HepG2 (cell line): Measurements from ENCODE around the gene PIK3R5. TPM values are rescaled to one million over a fixed set of nuclear protein-coding genes. Genes with fewer than 3 reads are reported as not detected.

Source experiments
- ATAC-seq: fragments of 200-7000 bp; cut with Tn5 transposase; 3 replicates; pipeline ENCODE4 v1.9.1; 2020; ENCODE audit warnings: mild to moderate bottlenecking, moderate library complexity
- BruUV-seq: library from RNA; stranded (reverse); fragments of 400-500 nt; replicated peaks from 2 replicates; lab custom pipeline; 2021; lab: Mats Ljungman, UMichigan
- CTCF ChIA-PET: fragments of 300-600 bp; formaldehyde crosslinking; extraction: SDS; loops from one replicate; lab custom pipeline; 2021; ENCODE audit warnings: low total read pairs, inconsistent platforms, low intra/inter-chr PET ratio; lab: Yijun Ruan, JAX
- POLR2A ChIA-PET: fragments of 350-600 bp; sonication (Branson Sonifier 250); formaldehyde crosslinking; loops from one replicate; lab custom pipeline; 2020; ENCODE audit warnings: antibody characterized with exemption, inconsistent platforms; lab: Yijun Ruan, JAX
- DNase-seq: peaks from one replicate; pipeline ENCODE4 v3.0.0-alpha.2; 2015; ENCODE audit warnings: low spot score
- FAIRE-seq: peaks from 3 replicates; lab custom pipeline; 2011; peaks lifted over from hg19 to GRCh38; lab: Jason Lieb, UNC
- H2AFZ ChIP-seq: one replicate; pipeline ENCODE4 v1.6.1; 2011; ENCODE audit warnings: low read length, inconsistent platforms
- H3K27ac ChIP-seq: fragments of 300-600 bp; 3 replicates; pipeline ENCODE4 v1.8.0; 2011; ENCODE audit warnings: mixed run types, mild to moderate bottlenecking, mixed read lengths, low read length, inconsistent platforms; ENCODE audit not compliant: insufficient read depth; ENCODE audit errors: extremely low read length
- H3K27me3 ChIP-seq, 2 experiments: fragments of 200-600 bp in 1 of 2; 2 replicates in 1 of 2; 3 replicates in 1 of 2; pipeline versions ENCODE4 v1.6.0 to v1.8.0; 2011; ENCODE audit warnings: low read length in 2 of 2, mild to moderate bottlenecking in 2 of 2, moderate library complexity in 2 of 2, inconsistent platforms in 1 of 2; ENCODE audit not compliant: insufficient read depth in 2 of 2, control insufficient read depth in 1 of 2
- H3K36me3 ChIP-seq, 2 experiments: fragments of 200-600 bp in 1 of 2; replicated peaks in 1 of 2; 2 replicates in 1 of 2; 3 replicates in 1 of 2; pipeline versions ENCODE4 v1.5.1 to v1.8.0; 2011; ENCODE audit warnings: low read length in 2 of 2, inconsistent platforms in 1 of 2; ENCODE audit not compliant: insufficient read depth in 2 of 2, control insufficient read depth in 1 of 2
- H3K4me1 ChIP-seq: 2 replicates; pipeline ENCODE4 v1.5.1; 2012; ENCODE audit warnings: low read length, inconsistent platforms; ENCODE audit not compliant: insufficient read depth
- H3K4me2 ChIP-seq: 2 replicates; pipeline ENCODE4 v1.6.0; 2011; ENCODE audit warnings: low read depth, low read length, inconsistent platforms
- H3K4me3 ChIP-seq, 3 experiments: fragments of 200-600 bp in 1 of 3; sonication (generic), shearing (Covaris generic) in 1 of 3; replicated peaks in 1 of 3; 2 replicates each; pipeline ENCODE4 v1.5.1; 2011 to 2016; ENCODE audit warnings: low read length in 3 of 3, inconsistent platforms in 2 of 3, low read depth in 2 of 3, mild to moderate bottlenecking in 2 of 3, control low read depth in 1 of 3, mixed read lengths in 1 of 3; ENCODE audit not compliant: insufficient read depth in 1 of 3
- H3K79me2 ChIP-seq: one replicate; pipeline ENCODE4 v1.6.1; 2011; ENCODE audit warnings: low read length, inconsistent platforms; ENCODE audit not compliant: insufficient read depth
- H3K9ac ChIP-seq: 2 replicates; pipeline ENCODE4 v1.6.0; 2011; ENCODE audit warnings: mild to moderate bottlenecking, low read depth, low read length, inconsistent platforms; ENCODE audit not compliant: insufficient read depth
- H3K9me3 ChIP-seq: 2 replicates; pipeline ENCODE4 v1.5.1; 2012; ENCODE audit warnings: mild to moderate bottlenecking, low read length
- H4K20me1 ChIP-seq: 2 replicates; pipeline ENCODE4 v1.6.0; 2011; ENCODE audit warnings: inconsistent platforms, mild to moderate bottlenecking, low read length, moderate library complexity; ENCODE audit not compliant: insufficient read depth
- AGO1 ChIP-seq: fragments of 200-400 bp; formaldehyde crosslinking; IDR thresholded peaks from 2 replicates; pipeline ENCODE4 v1.6.1; 2017; ENCODE audit warnings: mild to moderate bottlenecking, low read depth, low read length, moderate library complexity; ENCODE audit not compliant: poor library complexity, severe bottlenecking
- CBX5 ChIP-seq: sonication (generic); formaldehyde crosslinking; IDR thresholded peaks from 2 replicates; pipeline ENCODE4 v1.4.0; 2020; ENCODE audit warnings: missing genetic modification reagents, borderline replicate concordance
- CREBL2 ChIP-seq: sonication (generic); formaldehyde crosslinking; IDR thresholded peaks from 2 replicates; pipeline ENCODE4 v1.8.1; 2023; ENCODE audit warnings: missing genetic modification reagents, mild to moderate bottlenecking, borderline replicate concordance
- FOSL2 ChIP-seq: sonication (generic); formaldehyde crosslinking; IDR thresholded peaks from 2 replicates; pipeline ENCODE4 v1.4.0; 2020; ENCODE audit warnings: missing genetic modification reagents
- KDM6A ChIP-seq: IDR thresholded peaks from 2 replicates; pipeline ENCODE4 v1.6.1; 2016; ENCODE audit warnings: low read depth
- KMT2B ChIP-seq: IDR thresholded peaks from 2 replicates; pipeline ENCODE4 v1.6.1; 2016; ENCODE audit warnings: missing genetic modification reagents, missing compliant biosample characterization
- NKX3-1 ChIP-seq: sonication (generic); formaldehyde crosslinking; IDR thresholded peaks from 2 replicates; pipeline ENCODE4 v1.5.0; 2020; ENCODE audit warnings: missing genetic modification reagents
- PHF20 ChIP-seq: sonication (generic); formaldehyde crosslinking; IDR thresholded peaks from 2 replicates; pipeline ENCODE4 v1.5.0; 2020; ENCODE audit warnings: mild to moderate bottlenecking, missing genetic modification reagents
- RARA ChIP-seq: IDR thresholded peaks from 2 replicates; pipeline ENCODE4 v1.6.1; 2016; ENCODE audit warnings: missing genetic modification reagents, missing compliant biosample characterization
- RFX1 ChIP-seq: fragments of 450-650 bp; IDR thresholded peaks from 2 replicates; pipeline ENCODE4 v1.6.1; 2017
- ZBTB44 ChIP-seq: sonication (generic); formaldehyde crosslinking; IDR thresholded peaks from 2 replicates; pipeline ENCODE4 v1.4.0; 2020; ENCODE audit warnings: missing genetic modification reagents
- ZBTB7A ChIP-seq: sonication (generic); formaldehyde crosslinking; IDR thresholded peaks from 2 replicates; pipeline ENCODE4 v1.8.0; 2022; ENCODE audit warnings: mild to moderate bottlenecking, missing genetic modification reagents
- ZFAT ChIP-seq: sonication (generic); formaldehyde crosslinking; conservative IDR thresholded peaks from 2 replicates; pipeline ENCODE4 v1.8.1; 2023; ENCODE audit warnings: missing genetic modification reagents, inconsistent platforms
- ZFP91 ChIP-seq: sonication (generic); formaldehyde crosslinking; IDR thresholded peaks from 2 replicates; pipeline ENCODE4 v1.9.0; 2022; ENCODE audit warnings: missing genetic modification reagents, mild to moderate bottlenecking, borderline replicate concordance
- ZNF331 ChIP-seq: sonication (generic); formaldehyde crosslinking; IDR thresholded peaks from 2 replicates; pipeline ENCODE4 v1.4.0; 2020; ENCODE audit warnings: missing genetic modification reagents
- ZNF552 ChIP-seq: sonication (generic); formaldehyde crosslinking; IDR thresholded peaks from 2 replicates; pipeline ENCODE4 v1.9.0; 2022; ENCODE audit warnings: missing genetic modification reagents, mild to moderate bottlenecking, borderline replicate concordance
- ZNF660 ChIP-seq: sonication (generic); formaldehyde crosslinking; IDR thresholded peaks from 2 replicates; pipeline ENCODE4 v1.5.1; 2020; ENCODE audit warnings: mild to moderate bottlenecking, low read depth, missing genetic modification reagents, borderline replicate concordance
- ZNF710 ChIP-seq: sonication (generic); formaldehyde crosslinking; IDR thresholded peaks from 2 replicates; pipeline ENCODE4 v1.5.0; 2020; ENCODE audit warnings: mild to moderate bottlenecking, missing genetic modification reagents, borderline replicate concordance
- ZNF749 ChIP-seq: sonication (generic); formaldehyde crosslinking; IDR thresholded peaks from 2 replicates; pipeline ENCODE4 v1.8.0; 2022; ENCODE audit warnings: mild to moderate bottlenecking, missing genetic modification reagents, moderate library complexity, borderline replicate concordance
- ZNF883 ChIP-seq: sonication (generic); formaldehyde crosslinking; IDR thresholded peaks from 2 replicates; pipeline ENCODE4 v1.5.1; 2020; ENCODE audit warnings: mild to moderate bottlenecking, missing genetic modification reagents; ENCODE audit errors: not compliant biosample characterization
- whole genome bisulfite sequencing: methylation state at CpG from one replicate; pipeline ENCODE4 v1.1.6; 2017; ENCODE audit warnings: low lambda C conversion rate; 5-methylcytosine and 5-hydroxymethylcytosine counted together
- in situ Hi-C: cut with HindIII; loops from 2 replicates; pipeline ENCODE4 v1.10.0; 2017; ENCODE audit warnings: low pct_unique_long_range_greater_than_20kb; ENCODE audit not compliant: extremely low pct_ligation_motif_present
- intact Hi-C: fragments of 100-400 bp; cut with micrococcal nuclease; formaldehyde crosslinking; loops from one replicate; pipeline ENCODE4 v1.10.0; 2022; ENCODE audit not compliant: unreplicated experiment
- polyA plus RNA-seq, 8 experiments: library from polyadenylated mRNA; depleted of rRNA in 3 of 8; stranded (reverse) in 7 of 8; unstranded in 1 of 8; fragments of >200 nt; fragmentation: Illumina TruSeq in 4 of 8; extraction: Trizol in 4 of 8; gene quantifications; 2 replicates each; pipeline versions ENCODE4 v1.2.1 to v1.2.3, GENCODE V29; 2011 to 2016; ENCODE audit warnings: low read depth in 4 of 8, missing spikeins in 1 of 8, mixed read lengths in 1 of 8; ENCODE audit not compliant: insufficient read depth in 1 of 8
- total RNA-seq, 5 experiments: library from RNA; depleted of rRNA; stranded (reverse); fragments of >200 nt; fragmentation: Illumina TruSeq; extraction: Trizol; gene quantifications; 2 replicates each; pipeline ENCODE4 v1.2.3, GENCODE V29; 2016; ENCODE audit warnings: low read depth in 1 of 5

PIK3R5 gene
- total and polyA plus RNA-seq, 2 of the 13 experiments (the other 11 are each of a cell fraction or from before 2014, with no cell fraction given) = not detected

GRCh38 chr17:8856869-8857575 is 108.5 kb downstream of the PIK3R5 start:
- Histone ChIP-seq H3K4me2 (peak overlapping the region; percentile 14; the same call in 1 of the 2 replicates), H3K36me3 (no peaks in the 10 kb centered on the region), H4K20me1 (no peaks in the 10 kb centered on the region), H3K9ac (no peak overlapping the region), H3K4me3 (no peak overlapping the region), H2AFZ (no peak overlapping the region), H3K79me2 (no peaks in the 10 kb centered on the region), H3K27me3 (no peaks in the 10 kb centered on the region; a peak in 1 of 5 replicates), H3K27ac (no peak overlapping the region), H3K9me3 (no peaks in the 10 kb centered on the region), H3K4me1 (peaks cover 32% of the 10 kb centered on the region)
- WGBS = 12% methylated on average over 14 of the region's 14 CpGs
- BruUV-seq = no TSS peak
- CTCF ChIA-PET = no interaction called here
- TF ChIP-seq ZNF552 (CRISPR knock-in tag) (no peak), RARA (CRISPR knock-in tag) (no peak), ZBTB7A (CRISPR knock-in tag) (no peak), PHF20 (CRISPR knock-in tag) (no peak), NKX3-1 (CRISPR knock-in tag) (no peak), ZFAT (CRISPR knock-in tag) (no peak), RFX1 (no peak), FOSL2 (CRISPR knock-in tag) (no peak), CBX5 (CRISPR knock-in tag) (no peak), ZFP91 (CRISPR knock-in tag) (no peak), KMT2B (CRISPR knock-in tag) (no peak), ZBTB44 (CRISPR knock-in tag) (no peak), CREBL2 (CRISPR knock-in tag) (no peak), ZNF710 (CRISPR knock-in tag) (no peak), ZNF331 (CRISPR knock-in tag) (no peak), AGO1 (no peak), KDM6A (CRISPR knock-in tag) (no peak), ZNF749 (CRISPR knock-in tag) (no peak), ZNF660 (CRISPR knock-in tag) (no peak), ZNF883 (no peak)
- DNase-seq = no peak
- ATAC-seq = no peak
- FAIRE-seq = no peak
- POLR2A ChIA-PET = no interaction called here
- intact Hi-C loops = no loop called here
- in situ Hi-C loops = no loop called here
